ENCODE measurements around the gene UST.

The UST gene

GRCh38 chr6:149077208-149077607 lies 330.4 kb downstream of the UST start:
- in situ Hi-C loops (cut with HindIII; ENCODE audit: low sequenced_read_pairs), result loop anchor here (25.0 kb wide), 2 partner anchors 260 to 335 kb away; partner anchors contain the start of gene SUMO4

DNA sequence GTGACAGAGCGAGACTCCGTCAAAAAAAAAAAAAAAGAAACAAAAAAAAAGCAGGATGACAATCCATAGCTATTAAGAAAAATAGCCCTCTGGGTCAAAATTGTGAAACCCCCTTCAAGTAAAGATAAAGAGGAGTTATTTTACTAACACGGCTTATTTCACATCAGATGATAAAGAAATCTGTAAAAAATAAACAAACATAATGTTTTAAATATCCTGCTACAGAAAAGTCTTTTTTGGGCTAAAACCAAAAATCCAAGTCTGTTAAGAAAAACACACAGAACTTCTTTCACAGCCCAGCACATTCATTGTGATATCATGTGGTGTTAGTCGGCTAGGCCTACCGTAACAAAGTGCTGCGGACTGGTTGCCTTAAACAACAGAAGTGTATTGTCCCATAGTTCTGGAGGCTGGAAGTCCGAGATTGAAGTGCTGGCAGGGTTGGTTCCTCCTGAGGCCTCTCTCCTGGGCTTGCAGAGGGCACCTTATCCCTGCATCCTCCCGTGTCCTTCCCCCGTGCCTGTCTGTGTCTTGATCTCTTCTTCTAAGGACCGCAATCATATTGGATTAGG lies 331.5 kb downstream of the UST start:
- in situ Hi-C loops (cut with HindIII; ENCODE audit: low sequenced_read_pairs), result loop anchor here (25.0 kb wide), 2 partner anchors 259 to 334 kb away; partner anchors contain the start of gene SUMO4

DNA sequence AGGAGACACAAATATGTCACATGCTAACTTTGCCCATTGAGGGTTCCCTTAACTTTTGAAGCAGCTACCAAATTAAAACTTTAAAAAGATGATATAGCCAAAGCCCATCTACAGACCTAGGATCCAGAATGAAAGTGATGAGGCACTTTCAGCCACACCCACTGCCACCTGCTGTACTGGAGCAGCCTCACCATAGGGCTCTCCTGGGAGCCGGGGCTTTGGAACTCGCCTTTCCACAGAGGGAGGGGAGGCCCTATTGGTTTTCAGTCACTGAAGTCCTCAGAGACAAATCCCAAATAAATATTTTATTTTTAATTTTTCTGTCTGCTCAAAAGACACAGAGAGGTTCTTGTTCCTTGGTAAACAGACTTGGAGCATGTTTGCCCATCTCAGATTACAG lies 332.6 kb downstream of the UST start:
- in situ Hi-C loops (cut with HindIII; ENCODE audit: low sequenced_read_pairs), result loop anchor here (25.0 kb wide), 2 partner anchors 258 to 333 kb away; partner anchors contain the start of gene SUMO4

DNA sequence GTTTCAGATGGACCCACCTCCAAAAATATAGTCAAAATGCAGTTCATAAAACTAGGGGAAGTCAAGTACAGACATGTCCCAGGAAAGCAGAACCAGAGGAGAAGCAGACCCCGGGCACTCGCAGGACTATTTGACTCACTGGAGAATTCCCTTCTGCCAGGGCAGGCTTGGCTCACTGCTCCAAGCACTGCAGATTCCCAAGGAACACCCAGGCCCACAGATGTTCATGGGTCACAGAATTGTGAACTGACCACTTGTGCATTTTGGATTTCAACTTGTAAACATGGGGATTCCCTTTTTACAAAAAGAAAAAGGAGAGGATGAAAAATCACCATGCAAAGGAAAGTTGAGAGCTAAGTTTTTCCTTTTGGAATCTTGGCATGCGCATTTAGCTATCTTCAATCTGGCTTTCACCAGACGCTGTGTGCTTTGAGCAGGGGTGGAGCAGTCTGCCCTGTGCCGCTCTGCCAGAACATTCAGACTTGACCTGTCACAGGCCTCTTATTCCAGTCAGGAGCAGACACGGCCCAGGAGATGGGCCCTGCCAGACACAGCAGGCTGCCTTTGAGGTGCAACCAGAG lies 333.2 kb downstream of the UST start:
- in situ Hi-C loops (cut with HindIII; ENCODE audit: low sequenced_read_pairs), result loop anchor here (25.0 kb wide), 2 partner anchors 257 to 332 kb away; partner anchors contain the start of gene SUMO4

DNA sequence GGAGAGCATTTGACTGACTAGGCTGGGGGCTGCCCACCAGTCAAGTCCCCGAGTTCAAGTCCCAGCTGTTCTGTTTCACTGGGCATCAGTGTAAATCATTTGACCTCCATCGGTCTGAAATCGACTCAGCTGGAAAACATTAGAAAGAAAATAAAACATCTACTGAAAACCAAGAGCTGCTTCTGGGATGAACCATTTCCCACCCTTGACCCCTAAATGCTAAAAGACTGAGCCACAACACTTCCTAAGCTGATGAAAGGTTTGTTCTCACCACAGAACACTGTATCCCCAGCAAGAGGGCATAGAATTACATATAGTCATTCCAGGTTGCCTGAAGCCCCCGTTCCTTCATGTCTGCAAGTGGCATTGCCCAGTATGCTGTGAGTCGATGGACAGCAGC lies 333.7 kb downstream of the UST start:
- in situ Hi-C loops (cut with HindIII; ENCODE audit: low sequenced_read_pairs), result loop anchor here (25.0 kb wide), 2 partner anchors 257 to 332 kb away; partner anchors contain the start of gene SUMO4

DNA sequence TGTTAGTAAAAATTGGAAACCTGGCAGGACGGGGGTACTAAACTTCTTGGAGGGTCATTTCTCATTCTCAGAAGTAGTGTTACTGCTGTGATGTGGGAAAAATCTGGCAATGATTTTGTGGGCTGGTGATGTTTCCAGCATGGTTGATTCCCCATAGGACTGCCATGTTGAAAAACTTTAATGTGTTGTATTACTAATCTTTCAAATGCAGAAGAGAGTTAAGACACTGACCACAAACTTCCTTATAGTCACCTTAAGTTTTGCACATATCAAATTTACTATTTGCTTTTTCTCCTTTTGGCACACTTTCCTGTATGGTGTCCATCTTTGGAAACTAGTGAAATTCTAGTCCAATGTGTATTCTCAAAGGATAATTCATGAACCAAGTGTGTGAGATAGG lies 334.5 kb downstream of the UST start:
- in situ Hi-C loops (cut with HindIII; ENCODE audit: low sequenced_read_pairs), result loop anchor here (25.0 kb wide), 2 partner anchors 256 to 331 kb away; partner anchors contain the start of gene SUMO4

GRCh38 chr6:149082320-149082719 lies 335.5 kb downstream of the UST start:
- in situ Hi-C loops (cut with HindIII; ENCODE audit: low sequenced_read_pairs), result loop anchor here (25.0 kb wide), 2 partner anchors 255 to 330 kb away; partner anchors contain the start of gene SUMO4

GRCh38 chr6:149084026-149084425 lies 337.2 kb downstream of the UST start:
- in situ Hi-C loops (cut with HindIII; ENCODE audit: low sequenced_read_pairs), result loop anchor here (25.0 kb wide), 2 partner anchors 253 to 328 kb away; partner anchors contain the start of gene SUMO4

DNA sequence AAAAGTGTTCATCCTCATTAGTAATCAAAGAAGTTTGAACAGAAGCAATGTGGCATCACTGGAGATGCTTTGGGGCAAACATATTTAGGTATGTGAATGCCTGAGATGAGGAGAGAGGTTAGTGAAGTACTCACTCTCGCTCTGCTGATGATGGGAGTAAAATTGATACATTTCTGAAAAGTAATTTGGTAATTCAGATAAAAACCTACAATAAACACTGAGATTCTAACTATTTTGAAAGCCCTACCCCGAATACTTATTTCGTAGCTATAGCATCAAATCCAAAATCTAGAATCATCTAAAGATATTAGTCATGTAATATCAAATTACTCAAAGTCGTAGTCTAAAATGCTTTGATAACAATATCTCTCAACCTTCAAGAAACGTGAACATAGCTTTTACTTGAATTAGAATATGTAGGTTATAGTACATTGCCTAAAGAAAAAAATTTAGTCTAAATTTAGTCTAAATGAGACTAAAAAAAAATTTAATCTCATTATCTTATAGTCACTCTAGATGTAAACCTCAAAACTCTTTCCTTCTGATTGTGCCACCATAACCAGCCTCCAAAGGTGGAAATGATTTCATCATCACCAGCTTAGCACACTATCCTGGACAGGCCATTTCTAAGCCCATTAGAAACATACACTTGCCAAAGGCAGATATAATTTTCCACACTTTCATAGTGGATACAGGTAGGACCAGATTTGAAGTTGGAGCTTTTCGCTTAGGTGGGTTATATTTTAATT lies 338.2 kb downstream of the UST start:
- in situ Hi-C loops (cut with HindIII; ENCODE audit: low sequenced_read_pairs), result loop anchor here (25.0 kb wide), 2 partner anchors 252 to 327 kb away; partner anchors contain the start of gene SUMO4

DNA sequence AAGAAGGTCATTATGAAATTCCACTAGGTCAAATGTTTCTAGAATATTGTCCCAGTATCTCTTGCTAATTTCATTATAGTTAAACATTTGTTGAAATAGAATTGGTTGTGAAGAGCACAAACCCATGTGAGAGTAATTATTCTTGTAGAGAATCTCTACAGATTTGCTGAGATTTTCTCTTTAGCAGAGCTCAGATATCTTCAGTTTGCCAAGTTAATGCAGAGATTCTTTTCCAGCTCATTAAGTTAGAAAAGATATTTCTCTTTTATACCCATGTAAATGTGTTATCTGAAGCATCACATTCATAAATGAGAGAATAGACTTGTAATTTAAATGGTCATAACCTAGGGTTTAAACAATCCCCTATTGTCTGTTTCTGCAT lies 338.7 kb downstream of the UST start:
- in situ Hi-C loops (cut with HindIII; ENCODE audit: low sequenced_read_pairs), result loop anchor here (25.0 kb wide), 2 partner anchors 252 to 327 kb away; partner anchors contain the start of gene SUMO4

DNA sequence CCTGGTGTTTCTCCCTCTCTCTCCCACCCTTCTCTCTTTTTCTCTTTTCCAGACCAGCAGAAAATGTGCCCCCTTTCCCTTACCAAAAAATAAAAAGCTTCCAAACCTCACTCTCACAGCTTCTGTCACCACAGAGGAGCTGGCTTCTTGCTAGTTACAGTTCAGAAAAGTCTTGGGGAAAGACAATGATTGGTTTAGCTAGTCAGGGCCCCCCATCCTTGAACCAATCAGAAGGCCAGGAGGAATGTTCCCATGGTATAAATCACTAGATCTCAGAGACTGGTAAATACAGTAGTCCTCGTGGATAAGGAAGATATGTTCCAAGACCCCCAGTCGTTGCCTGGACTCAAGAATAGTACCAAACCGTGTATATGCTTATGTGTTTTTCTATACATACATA lies 339.5 kb downstream of the UST start:
- in situ Hi-C loops (cut with HindIII; ENCODE audit: low sequenced_read_pairs), result loop anchor here (25.0 kb wide), 2 partner anchors 251 to 326 kb away; partner anchors contain the start of gene SUMO4

- in situ Hi-C loops (cut with HindIII; ENCODE audit: low sequenced_read_pairs), result loop anchor here (25.0 kb wide), 2 partner anchors 249 to 324 kb away; partner anchors contain the start of gene SUMO4
Observed at GRCh38 chr6:149087898-149088297, 341.1 kb downstream of the UST start.

DNA sequence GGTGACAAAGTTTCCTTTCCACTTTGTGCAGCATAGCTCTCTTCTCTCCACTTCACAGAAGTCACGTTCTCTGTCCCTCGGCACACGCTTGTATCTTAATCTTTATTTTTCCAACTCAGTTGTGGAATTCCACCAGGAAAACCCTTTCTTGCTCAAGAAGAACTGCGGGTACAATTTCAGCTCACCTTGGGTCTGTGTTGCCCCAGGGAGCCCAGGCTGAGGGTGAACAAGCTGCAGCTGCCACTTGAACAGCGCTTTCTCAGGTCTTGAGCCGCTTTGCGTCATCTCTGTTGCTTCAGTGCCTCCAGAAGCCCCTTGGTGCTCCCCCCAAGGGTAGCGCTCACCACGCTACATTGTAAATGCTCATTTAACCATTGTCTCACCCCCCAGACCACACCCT lies 341.5 kb downstream of the UST start:
- in situ Hi-C loops (cut with HindIII; ENCODE audit: low sequenced_read_pairs), result loop anchor here (25.0 kb wide), 2 partner anchors 249 to 324 kb away; partner anchors contain the start of gene SUMO4

DNA sequence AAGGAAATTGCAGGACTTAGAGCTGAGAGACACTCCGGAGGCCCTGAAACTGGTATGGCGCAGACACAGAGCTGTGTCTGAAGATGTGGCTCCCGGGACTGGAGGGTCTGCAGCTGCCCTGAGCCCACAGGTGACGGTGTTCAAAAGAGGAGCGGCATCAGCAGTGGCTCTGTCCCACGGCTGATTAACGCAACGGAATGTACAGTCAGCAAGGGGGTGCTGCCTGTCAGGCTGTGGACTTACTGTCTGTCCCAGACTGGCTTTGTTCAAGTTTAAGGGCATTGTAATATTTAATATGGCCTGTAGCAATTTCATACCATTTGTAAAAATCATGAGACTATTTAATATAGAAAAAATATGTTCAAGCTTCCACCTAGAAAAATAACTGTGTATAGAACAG lies 342.7 kb downstream of the UST start:
- in situ Hi-C loops (cut with HindIII; ENCODE audit: low sequenced_read_pairs), result loop anchor here (25.0 kb wide), 2 partner anchors 248 to 323 kb away; partner anchors contain the start of gene SUMO4

- in situ Hi-C loops (cut with HindIII; ENCODE audit: low sequenced_read_pairs), result loop anchor here (25.0 kb wide), 2 partner anchors 246 to 321 kb away; partner anchors contain the start of gene SUMO4
Observed at GRCh38 chr6:149090937-149091336, 344.1 kb downstream of the UST start.

GRCh38 chr6:149093643-149094042 lies 346.8 kb downstream of the UST start:
- in situ Hi-C loops (cut with HindIII; ENCODE audit: low sequenced_read_pairs), result loop anchor here (25.0 kb wide), 2 partner anchors 244 to 319 kb away; partner anchors contain the start of gene SUMO4

DNA sequence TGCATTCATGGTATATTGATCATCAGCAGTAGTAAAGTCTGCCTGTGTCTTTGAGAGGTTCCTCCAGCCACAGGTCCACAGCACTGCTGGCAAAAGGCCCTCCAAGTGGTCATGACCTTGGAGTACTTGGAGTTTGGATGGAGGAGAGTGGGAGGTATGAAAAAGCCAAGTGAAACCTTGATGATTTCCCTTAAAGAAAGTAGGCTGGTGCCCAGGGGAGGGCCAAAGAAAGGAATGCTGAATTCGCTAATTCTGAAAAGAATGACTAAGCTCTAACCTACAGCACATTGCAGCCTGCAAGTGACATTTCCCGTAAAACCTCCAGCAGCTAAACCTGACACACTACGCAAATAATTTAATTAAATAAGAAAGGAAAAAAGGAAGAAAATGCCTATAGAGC lies 347.3 kb downstream of the UST start:
- in situ Hi-C loops (cut with HindIII; ENCODE audit: low sequenced_read_pairs), result loop anchor here (25.0 kb wide), 2 partner anchors 243 to 318 kb away; partner anchors contain the start of gene SUMO4

- in situ Hi-C loops (cut with HindIII; ENCODE audit: low sequenced_read_pairs), result loop anchor here (25.0 kb wide), 2 partner anchors 242 to 317 kb away; partner anchors contain the start of gene SUMO4
Observed at GRCh38 chr6:149094934-149095351, 348.1 kb downstream of the UST start.

- in situ Hi-C loops (cut with HindIII; ENCODE audit: low sequenced_read_pairs), result loop anchor here (25.0 kb wide), 2 partner anchors 241 to 316 kb away; partner anchors contain the start of gene SUMO4
Observed at GRCh38 chr6:149095842-149096241, 349.0 kb downstream of the UST start.

DNA sequence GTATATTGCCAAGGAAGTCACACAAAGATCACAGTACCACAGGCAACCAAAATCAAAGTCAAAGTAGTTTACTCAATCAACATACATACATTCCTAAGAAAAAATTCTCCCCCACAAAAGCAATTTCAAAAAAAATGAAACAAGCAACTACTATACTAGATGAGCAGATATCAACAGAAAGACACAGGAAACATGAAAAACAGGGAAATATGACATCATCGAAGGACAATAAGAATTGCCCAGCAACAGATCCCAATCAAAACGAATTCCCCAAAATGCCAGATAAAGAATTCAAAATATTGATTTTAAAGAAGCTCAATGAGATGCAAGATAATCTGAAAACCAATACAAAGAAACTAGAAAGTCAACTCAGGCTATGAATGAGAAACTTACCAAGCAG lies 351.0 kb downstream of the UST start:
- in situ Hi-C loops (cut with HindIII; ENCODE audit: low sequenced_read_pairs), result loop anchor here (25.0 kb wide), 2 partner anchors 240 to 315 kb away; partner anchors contain the start of gene SUMO4

Data from DLD1 (cell line).